ENCODE results near the gene RRP15. TPM values are rescaled to one million over a fixed set of nuclear protein-coding genes. Genes with fewer than 3 reads are reported as not detected.

Gene RRP15
- total RNA-seq, 1 donor from 2014 or later, result 20.3 TPM

DNA sequence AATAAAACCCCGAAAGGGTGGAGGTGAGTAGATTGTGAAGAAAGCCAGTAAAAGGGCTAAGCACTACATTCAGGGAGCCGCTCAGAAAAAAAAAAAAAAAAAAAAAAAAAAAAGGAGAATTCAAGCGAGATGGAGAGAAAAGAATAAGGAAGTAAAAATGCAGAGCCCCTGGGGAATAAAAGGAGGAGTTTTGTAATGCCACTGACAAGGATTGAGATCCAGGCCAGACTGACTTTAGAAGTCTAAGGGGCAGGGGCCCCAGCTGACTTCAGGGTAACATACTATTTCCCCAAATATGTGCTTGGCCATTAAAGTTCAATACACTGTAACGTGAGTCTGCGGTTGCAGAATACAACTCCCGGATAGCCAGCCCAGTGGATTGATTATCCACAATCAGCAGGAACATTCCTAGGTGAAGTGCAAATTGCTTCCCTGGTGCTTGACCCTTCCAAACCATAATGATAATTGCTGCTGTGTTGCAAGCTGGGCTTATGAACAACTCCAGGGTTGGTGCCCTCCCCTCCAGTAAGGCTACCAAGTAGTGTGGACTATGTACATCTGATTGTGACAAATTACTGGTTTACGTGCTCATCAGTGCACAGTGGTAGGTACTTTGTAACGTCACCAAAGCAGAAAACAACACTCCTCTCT lies 30.7 kb upstream of the RRP15 start:
- no peak for DNase-seq (ENCODE audit: extremely low spot score, unreplicated experiment)
- Mint-ChIP-seq H3K36me3 (ENCODE audit: unreplicated experiment) (no peaks in the 10 kb centered on the region), H3K27ac (ENCODE audit: unreplicated experiment) (no peak overlapping the region), H3K27me3 (ENCODE audit: unreplicated experiment) (peaks cover 58% of the 10 kb centered on the region), H3K4me3 (ENCODE audit: unreplicated experiment) (no peak overlapping the region), H3K9me3 (ENCODE audit: unreplicated experiment) (peaks cover 6% of the 10 kb centered on the region), H3K4me1 (ENCODE audit: unreplicated experiment) (no peaks in the 10 kb centered on the region)
- TF ChIP-seq CTCF (IDR thresholded peaks at IDR 0.05), result no peak

GRCh38 chr1:218255090-218255489 lies 30.0 kb upstream of the RRP15 start:
- no peak for TF ChIP-seq CTCF (IDR thresholded peaks at IDR 0.05)
- H3K36me3 Mint-ChIP-seq (ENCODE audit: unreplicated experiment), result no peaks in the 10 kb centered on the region
- no peak overlapping the region for H3K4me3 Mint-ChIP-seq (ENCODE audit: unreplicated experiment)
- peaks cover 57% of the 10 kb centered on the region for H3K27me3 Mint-ChIP-seq (ENCODE audit: unreplicated experiment)
- DNase-seq (ENCODE audit: extremely low spot score, unreplicated experiment), result no peak
- H3K4me1 Mint-ChIP-seq (ENCODE audit: unreplicated experiment), result no peaks in the 10 kb centered on the region
- H3K9me3 Mint-ChIP-seq (ENCODE audit: unreplicated experiment), result peaks cover 13% of the 10 kb centered on the region
- no peak overlapping the region for H3K27ac Mint-ChIP-seq (ENCODE audit: unreplicated experiment)

DNA sequence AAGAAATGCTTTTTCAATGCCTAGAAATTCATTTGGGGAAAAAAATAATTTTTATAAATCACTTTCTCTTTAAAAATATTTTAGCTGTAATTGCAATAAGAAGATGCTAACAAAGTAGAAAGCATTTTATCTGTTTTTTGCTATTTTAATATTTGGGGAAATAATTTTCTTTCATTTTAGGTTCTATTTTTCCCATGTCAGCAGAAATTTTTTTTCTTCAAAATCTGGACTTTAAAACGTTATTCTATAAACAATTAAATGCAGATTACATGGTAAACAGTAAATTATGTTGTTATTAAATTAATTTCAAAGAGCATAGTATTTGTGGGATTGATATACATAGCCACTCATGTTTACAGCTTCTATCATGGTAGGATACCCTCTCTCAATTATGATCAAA lies 27.7 kb upstream of the RRP15 start:
- Mint-ChIP-seq H3K27ac (ENCODE audit: unreplicated experiment) (no peak overlapping the region), H3K27me3 (ENCODE audit: unreplicated experiment) (peaks cover 48% of the 10 kb centered on the region), H3K4me3 (ENCODE audit: unreplicated experiment) (no peak overlapping the region), H3K36me3 (ENCODE audit: unreplicated experiment) (no peaks in the 10 kb centered on the region), H3K4me1 (ENCODE audit: unreplicated experiment) (no peaks in the 10 kb centered on the region), H3K9me3 (ENCODE audit: unreplicated experiment) (peaks cover 15% of the 10 kb centered on the region)
- no peak for DNase-seq (ENCODE audit: extremely low spot score, unreplicated experiment)
- no peak for TF ChIP-seq CTCF (IDR thresholded peaks at IDR 0.05)

GRCh38 chr1:218257971-218258370 lies 27.1 kb upstream of the RRP15 start:
- H3K27me3 Mint-ChIP-seq (ENCODE audit: unreplicated experiment), result peaks cover 47% of the 10 kb centered on the region
- no peak overlapping the region for H3K4me3 Mint-ChIP-seq (ENCODE audit: unreplicated experiment)
- peaks cover 15% of the 10 kb centered on the region for H3K9me3 Mint-ChIP-seq (ENCODE audit: unreplicated experiment)
- H3K36me3 Mint-ChIP-seq (ENCODE audit: unreplicated experiment), result no peaks in the 10 kb centered on the region
- DNase-seq (ENCODE audit: extremely low spot score, unreplicated experiment), result no peak
- H3K27ac Mint-ChIP-seq (ENCODE audit: unreplicated experiment), result no peak overlapping the region
- TF ChIP-seq CTCF (IDR thresholded peaks at IDR 0.05), result no peak
- no peaks in the 10 kb centered on the region for H3K4me1 Mint-ChIP-seq (ENCODE audit: unreplicated experiment)

DNA sequence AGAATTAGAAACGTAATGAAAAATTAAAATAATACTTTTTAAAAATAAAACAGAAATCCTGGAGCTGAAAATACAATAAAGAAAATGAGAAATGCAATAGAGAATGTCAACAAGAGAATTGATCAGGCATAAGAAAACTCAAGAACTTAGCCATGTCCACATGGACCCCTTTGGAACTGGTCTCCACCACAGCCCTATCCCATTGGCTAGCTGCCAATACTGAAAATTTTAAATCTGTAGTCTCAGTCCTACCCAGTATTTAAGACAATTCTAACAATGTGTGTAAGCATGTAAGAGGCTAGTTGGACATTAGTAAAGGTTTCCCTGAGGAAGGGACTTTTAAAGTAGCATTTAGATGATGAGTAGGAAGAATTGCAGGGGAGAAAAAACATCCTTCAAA lies 25.8 kb upstream of the RRP15 start:
- Mint-ChIP-seq H3K9me3 (ENCODE audit: unreplicated experiment) (peaks cover 15% of the 10 kb centered on the region), H3K4me1 (ENCODE audit: unreplicated experiment) (no peaks in the 10 kb centered on the region), H3K27ac (ENCODE audit: unreplicated experiment) (no peak overlapping the region), H3K36me3 (ENCODE audit: unreplicated experiment) (no peaks in the 10 kb centered on the region), H3K27me3 (ENCODE audit: unreplicated experiment) (peaks cover 43% of the 10 kb centered on the region), H3K4me3 (ENCODE audit: unreplicated experiment) (no peak overlapping the region)
- no peak for TF ChIP-seq CTCF (IDR thresholded peaks at IDR 0.05)
- DNase-seq (ENCODE audit: extremely low spot score, unreplicated experiment), result no peak
